Fibroblast of skin of right quadriceps (primary cell): Measurements from ENCODE around the gene KRTAP5-2.
A peak's percentile ranks its signal among the peaks of the same experiment; 100 is the strongest.

Experiments
- DNase-seq: peaks from one replicate; pipeline ENCODE4 v3.0.0-alpha.2; 2013

KRTAP5-2 gene

DNA sequence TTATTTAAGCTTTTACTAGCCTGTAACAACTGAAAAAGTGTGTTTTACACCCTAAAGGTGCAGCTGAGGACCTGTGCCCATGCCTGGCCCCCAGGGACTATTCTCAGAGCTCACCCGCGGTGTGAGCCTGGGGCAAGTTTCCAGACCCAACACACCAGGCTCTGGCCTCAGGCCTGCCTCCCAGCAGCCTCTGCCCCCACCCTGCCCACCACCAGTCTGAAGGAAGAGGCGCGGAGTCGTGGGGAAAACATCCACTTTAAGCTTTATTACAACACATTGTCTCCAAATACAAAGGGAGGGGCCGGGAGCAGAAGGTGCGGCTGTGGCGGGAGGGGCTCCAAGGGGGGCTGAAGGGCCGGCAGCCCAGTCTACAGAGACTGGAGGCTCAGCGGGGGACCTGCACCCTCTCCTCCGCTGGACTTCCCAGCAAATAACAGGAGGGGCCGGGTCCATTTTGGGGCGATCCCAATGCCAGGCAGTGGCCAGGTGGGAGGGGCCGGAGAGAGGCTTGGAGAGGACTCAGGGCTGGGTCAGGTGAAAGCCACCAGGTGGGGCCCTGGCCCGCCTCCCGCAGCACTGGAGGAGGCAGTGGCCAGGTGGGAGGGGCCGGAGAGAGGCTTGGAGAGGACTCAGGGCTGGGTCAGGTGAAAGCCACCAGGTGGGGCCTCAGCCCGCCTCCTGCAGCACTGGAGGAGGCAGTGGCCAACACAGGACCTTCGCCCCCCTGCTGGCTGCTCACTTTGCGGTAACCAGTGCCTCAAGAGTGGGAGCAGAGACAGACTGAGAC, 44.1 kb downstream of the KRTAP5-2 start:
- DNase-seq: no peak

DNA sequence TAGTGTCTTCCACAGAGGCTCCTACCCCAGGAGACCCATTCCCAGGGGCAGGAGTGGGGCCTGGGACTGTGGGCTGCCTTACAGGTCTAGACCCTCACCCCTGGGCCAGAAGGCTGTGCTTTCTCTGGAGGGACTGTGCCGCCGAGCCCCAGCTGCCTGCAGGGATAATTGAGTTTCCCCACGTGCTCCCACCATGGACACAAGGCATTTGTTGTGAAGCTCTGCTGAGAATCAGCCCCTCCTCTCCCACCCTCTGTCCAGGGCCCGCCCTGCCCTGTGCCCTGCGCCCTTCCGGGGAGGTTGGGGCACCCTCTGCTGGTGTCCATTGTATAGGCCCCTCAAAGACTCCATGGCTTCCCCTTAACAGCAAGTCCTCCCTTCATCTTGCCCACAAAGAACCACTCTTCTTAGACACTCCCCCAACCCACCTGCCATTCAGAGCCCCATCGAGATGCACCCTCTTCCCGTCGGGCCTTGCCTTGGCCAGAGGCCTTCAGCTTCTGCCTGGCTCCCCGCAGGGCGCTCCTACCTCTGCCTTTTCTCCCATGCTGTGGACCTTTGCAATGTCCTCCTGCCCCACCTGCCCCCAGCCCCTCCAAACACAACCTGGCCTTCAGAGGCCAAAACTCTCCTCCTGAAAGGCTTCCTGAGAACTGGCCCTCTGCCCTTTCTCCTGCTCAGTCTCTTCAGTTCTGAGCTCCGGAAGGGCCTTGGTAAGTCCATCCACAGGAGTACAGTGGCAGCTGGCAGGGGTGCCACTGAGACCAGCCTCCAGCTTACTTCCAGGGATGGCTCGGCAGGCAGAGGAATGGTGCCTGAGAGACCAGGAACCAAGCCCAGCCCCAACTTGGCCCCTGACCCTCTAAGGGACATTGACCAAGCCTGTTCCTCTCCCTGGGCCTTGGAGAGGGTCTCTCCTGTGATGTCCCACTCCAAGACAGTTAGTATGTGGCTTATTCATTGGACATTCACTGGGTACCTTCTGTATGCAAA, 48.5 kb downstream of the KRTAP5-2 start:
- DNase-seq: no peak

DNA sequence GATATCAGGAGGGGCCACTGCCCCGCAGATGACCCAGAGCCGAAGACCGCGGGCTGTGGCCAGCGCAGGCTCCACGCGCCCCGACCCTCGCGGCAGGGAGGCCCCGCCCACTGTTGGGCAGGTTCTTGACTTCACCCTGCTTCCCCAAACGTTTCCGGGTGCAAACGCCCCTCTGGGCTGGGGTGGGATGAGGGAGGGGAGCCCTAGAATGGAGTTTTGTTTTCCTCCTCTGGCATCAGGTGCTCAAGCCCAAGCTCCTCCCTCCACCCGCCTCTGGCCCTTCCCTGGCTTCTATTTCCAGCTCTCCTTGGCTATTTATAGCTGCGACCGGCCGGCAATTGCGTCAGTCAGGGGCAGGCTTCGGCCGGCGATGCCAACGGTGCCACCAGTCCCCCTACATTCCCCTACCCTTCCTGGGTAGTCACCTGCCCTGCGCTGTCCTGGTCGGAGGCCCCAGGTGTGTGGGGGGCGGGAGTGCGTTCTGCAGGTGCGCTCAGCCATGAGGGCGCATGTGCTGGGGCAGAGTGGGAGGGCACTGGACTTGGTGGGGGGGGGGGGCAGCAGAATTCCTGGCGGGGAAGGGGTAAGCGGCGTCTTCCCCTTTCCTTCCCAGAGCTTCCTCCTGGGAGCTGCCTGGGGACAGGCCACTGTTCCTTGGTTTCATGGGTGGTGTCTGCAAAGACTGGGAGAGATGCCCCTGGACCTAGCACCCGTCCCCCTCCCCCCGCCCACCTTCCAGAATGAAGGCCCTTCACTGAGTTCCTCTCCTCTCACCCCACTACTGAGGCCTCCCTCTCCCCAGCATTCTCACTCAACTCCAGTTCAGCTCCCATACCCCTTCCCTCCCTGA, 49.6 kb downstream of the KRTAP5-2 start:
- peak; percentile 15 for DNase-seq

DNA sequence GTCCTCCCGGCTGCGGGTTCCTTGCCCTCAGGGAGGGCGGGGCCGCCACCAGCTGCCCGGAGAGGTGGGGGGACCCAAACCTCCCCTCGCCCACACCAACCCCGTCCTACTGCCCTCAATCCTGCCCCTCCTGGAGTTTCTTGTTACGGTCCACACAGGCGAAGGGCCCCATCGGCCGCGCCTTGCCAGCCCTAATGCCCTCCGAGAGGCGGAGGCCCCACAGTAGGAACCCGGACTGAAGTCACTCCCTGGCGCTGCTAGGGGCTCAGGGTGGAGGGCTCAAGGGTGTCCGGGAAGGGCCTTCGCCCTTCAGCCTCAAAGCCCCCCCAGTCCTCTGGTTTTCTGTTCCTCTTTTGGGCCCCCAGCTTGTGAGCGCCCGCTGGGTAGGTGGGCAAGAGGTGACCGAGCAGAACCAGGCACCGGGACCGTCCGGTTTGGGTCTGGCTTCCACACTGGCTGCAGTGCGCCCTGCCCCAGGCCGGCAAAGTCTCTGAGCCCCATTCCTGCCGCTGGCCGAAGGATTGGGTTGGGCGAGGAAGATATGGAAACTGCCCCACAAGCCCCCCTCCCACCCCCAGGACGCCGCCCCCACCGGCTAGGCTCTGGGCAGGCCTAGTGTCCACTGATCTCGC, 50.5 kb downstream of the KRTAP5-2 start:
- DNase-seq: no peak
